Suprapubic skin (tissue), 4 donors: Measurements from ENCODE around the gene FEZ2. TPM values are rescaled to one million over a fixed set of nuclear protein-coding genes. Genes with fewer than 3 reads are reported as not detected.
"Not testable (repeated sequence)": the region's sequence is repeated elsewhere in the genome, so short reads cannot be mapped to it uniquely, and the experiment has no call there.

Experiments used
- DNase-seq, 2 donors: peaks; one replicate each; pipeline ENCODE4 v3.0.0-alpha.2; 2019; ENCODE audit warnings: low spot score in 2 of 2
- H3K27ac ChIP-seq: fragments of 200-600 bp; sonication (generic); one replicate; pipeline ENCODE4 v1.5.1; 2019
- H3K27me3 ChIP-seq: fragments of 200-600 bp; sonication (generic); one replicate; pipeline ENCODE4 v1.5.1; 2019
- H3K36me3 ChIP-seq: fragments of 200-600 bp; sonication (generic); one replicate; pipeline ENCODE4 v1.5.1; 2019
- H3K4me1 ChIP-seq: fragments of 200-600 bp; sonication (generic); one replicate; pipeline ENCODE4 v1.5.1; 2019
- H3K4me3 ChIP-seq: fragments of 200-600 bp; sonication (generic); one replicate; pipeline ENCODE4 v1.5.1; 2019; ENCODE audit warnings: mild to moderate bottlenecking
- H3K9me3 ChIP-seq: fragments of 200-600 bp; sonication (generic); one replicate; pipeline ENCODE4 v1.5.1; 2019
- EP300 ChIP-seq: sonication (generic); formaldehyde crosslinking; IDR thresholded peaks from one replicate; pipeline ENCODE4 v1.6.1; 2017; ENCODE audit warnings: antibody characterized with exemption
- POLR2A ChIP-seq, 2 donors: fragments of 450-650 bp; IDR thresholded peaks; one replicate each; pipeline ENCODE4 v1.6.1; 2017; ENCODE audit warnings: antibody characterized with exemption in 2 of 2, mild to moderate bottlenecking in 2 of 2, moderate library complexity in 2 of 2
- POLR2AphosphoS5 ChIP-seq, 3 donors: sonication (generic); formaldehyde crosslinking; IDR thresholded peaks; one replicate each; pipeline ENCODE4 v1.6.1; 2017; ENCODE audit warnings: antibody characterized with exemption in 3 of 3
- WGBS: methylation state at CpG from one replicate; pipeline ENCODE4 v1.1.5; 2018; 5-methylcytosine and 5-hydroxymethylcytosine counted together
- total RNA-seq, 4 donors: library from RNA; depleted of rRNA; stranded (reverse); fragments of >200 nt; gene quantifications; one replicate each; pipeline ENCODE4 v1.1.0, GENCODE V29; 2016
- TF ChIP-seq, protein P1 (sequence below), 2 donors: fragments of 200-600 bp in 1 of 2; fragments of 450-650 bp in 1 of 2; sonication (generic) in 1 of 2; IDR thresholded peaks; one replicate each; pipeline ENCODE4 v1.5.1; 2016 to 2019; ENCODE audit warnings: antibody characterized with exemption in 2 of 2, mild to moderate bottlenecking in 1 of 2, moderate library complexity in 1 of 2

The FEZ2 gene
- total RNA-seq, 4 donors from 2014 or later = 15.2 to 25.1 (median 17.7) TPM

GRCh38 chr2:36611316-36611990 lies 13.5 kb upstream of the FEZ2 start:
- Histone ChIP-seq H3K9me3 (no peaks in the 10 kb centered on the region), H3K36me3 (no peaks in the 10 kb centered on the region), H3K4me1 (peaks cover 4% of the 10 kb centered on the region), H3K27me3 (no peaks in the 10 kb centered on the region), H3K4me3 (no peak overlapping the region), H3K27ac (no peak overlapping the region)
- WGBS = 87% methylated on average over 5 of the region's 5 CpGs
- TF ChIP-seq EP300 (no peak), POLR2AphosphoS5 (IDR thresholded peaks at IDR 0.05) (no peak), POLR2A (IDR thresholded peaks at IDR 0.05) (no peak)
- TF ChIP-seq, protein P1, sequence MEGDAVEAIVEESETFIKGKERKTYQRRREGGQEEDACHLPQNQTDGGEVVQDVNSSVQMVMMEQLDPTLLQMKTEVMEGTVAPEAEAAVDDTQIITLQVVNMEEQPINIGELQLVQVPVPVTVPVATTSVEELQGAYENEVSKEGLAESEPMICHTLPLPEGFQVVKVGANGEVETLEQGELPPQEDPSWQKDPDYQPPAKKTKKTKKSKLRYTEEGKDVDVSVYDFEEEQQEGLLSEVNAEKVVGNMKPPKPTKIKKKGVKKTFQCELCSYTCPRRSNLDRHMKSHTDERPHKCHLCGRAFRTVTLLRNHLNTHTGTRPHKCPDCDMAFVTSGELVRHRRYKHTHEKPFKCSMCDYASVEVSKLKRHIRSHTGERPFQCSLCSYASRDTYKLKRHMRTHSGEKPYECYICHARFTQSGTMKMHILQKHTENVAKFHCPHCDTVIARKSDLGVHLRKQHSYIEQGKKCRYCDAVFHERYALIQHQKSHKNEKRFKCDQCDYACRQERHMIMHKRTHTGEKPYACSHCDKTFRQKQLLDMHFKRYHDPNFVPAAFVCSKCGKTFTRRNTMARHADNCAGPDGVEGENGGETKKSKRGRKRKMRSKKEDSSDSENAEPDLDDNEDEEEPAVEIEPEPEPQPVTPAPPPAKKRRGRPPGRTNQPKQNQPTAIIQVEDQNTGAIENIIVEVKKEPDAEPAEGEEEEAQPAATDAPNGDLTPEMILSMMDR (IDR thresholded peaks at IDR 0.05) = no peak
- DNase-seq = no peak

DNA sequence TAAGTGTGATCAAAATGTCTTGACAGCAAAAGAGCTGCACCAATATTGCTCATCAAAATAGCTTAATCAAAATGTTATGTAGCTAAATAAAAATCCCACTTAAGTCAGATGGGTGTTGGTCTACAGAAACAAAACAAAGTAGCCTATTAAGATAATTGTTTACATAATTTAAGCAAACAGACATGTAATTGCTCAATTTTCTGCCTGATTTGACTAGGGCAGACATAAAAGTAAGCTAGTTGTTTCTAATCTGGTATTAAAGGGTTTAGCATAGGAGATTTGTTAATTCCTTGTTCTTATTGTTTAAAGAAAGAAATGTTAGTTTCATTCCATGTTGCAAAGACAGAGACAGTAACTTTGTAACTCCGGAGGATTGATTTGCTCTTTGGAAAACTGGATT lies 11.5 kb upstream of the FEZ2 start:
- no peaks in the 10 kb centered on the region for H3K9me3 ChIP-seq
- H3K4me1 ChIP-seq = no peaks in the 10 kb centered on the region
- H3K4me3 ChIP-seq = no peak overlapping the region
- no peak for DNase-seq
- no peaks in the 10 kb centered on the region for H3K27me3 ChIP-seq
- TF ChIP-seq POLR2AphosphoS5 (IDR thresholded peaks at IDR 0.05) (no peak), EP300 (no peak)
- no peaks in the 10 kb centered on the region for H3K36me3 ChIP-seq
- 55% methylated on average over 1 of the region's 1 CpG for WGBS
- H3K27ac ChIP-seq = no peak overlapping the region

DNA sequence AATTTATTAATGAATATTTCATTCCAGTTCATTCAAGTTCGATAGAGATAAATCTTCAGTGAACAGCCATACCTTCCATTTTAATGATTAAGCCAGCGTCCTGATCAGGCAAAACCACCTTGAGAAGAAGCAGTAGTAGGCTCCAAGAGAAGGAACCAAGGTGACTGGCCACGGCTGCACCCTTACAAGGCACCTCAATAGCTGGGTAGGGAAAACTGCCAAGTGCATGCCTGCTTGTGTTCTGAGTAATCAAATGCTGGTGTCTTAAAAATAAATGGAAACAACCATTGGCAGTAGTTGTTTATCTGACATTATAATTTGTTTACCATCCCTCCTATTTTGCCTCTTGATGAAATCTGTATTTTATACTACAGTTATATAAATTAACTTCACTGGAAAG lies 10.0 kb upstream of the FEZ2 start:
- no peak overlapping the region for H3K27ac ChIP-seq
- H3K4me1 ChIP-seq = no peaks in the 10 kb centered on the region
- 80% methylated on average over 3 of the region's 3 CpGs for WGBS
- no peak for TF ChIP-seq POLR2A (IDR thresholded peaks at IDR 0.05)
- no peak for TF ChIP-seq EP300
- TF ChIP-seq, protein P1 (IDR thresholded peaks at IDR 0.05) = no peak
- TF ChIP-seq POLR2AphosphoS5 (IDR thresholded peaks at IDR 0.05) = no peak
- no peak for DNase-seq
- no peaks in the 10 kb centered on the region for H3K27me3 ChIP-seq
- no peaks in the 10 kb centered on the region for H3K9me3 ChIP-seq
- no peaks in the 10 kb centered on the region for H3K36me3 ChIP-seq
- no peak overlapping the region for H3K4me3 ChIP-seq

GRCh38 chr2:36606925-36607324 lies 9.0 kb upstream of the FEZ2 start:
- WGBS = 90% methylated on average over 3 of the region's 3 CpGs
- no peaks in the 10 kb centered on the region for H3K4me1 ChIP-seq
- DNase-seq = no peak
- H3K36me3 ChIP-seq = no peaks in the 10 kb centered on the region
- H3K27ac ChIP-seq = no peak overlapping the region
- no peak overlapping the region for H3K4me3 ChIP-seq
- no peaks in the 10 kb centered on the region for H3K27me3 ChIP-seq
- TF ChIP-seq POLR2A (IDR thresholded peaks at IDR 0.05) = no peak
- no peak for TF ChIP-seq POLR2AphosphoS5 (IDR thresholded peaks at IDR 0.05)
- TF ChIP-seq, protein P1 (IDR thresholded peaks at IDR 0.05) = no peak
- TF ChIP-seq EP300 = no peak
- no peaks in the 10 kb centered on the region for H3K9me3 ChIP-seq

- Histone ChIP-seq H3K9me3 (no peaks in the 10 kb centered on the region), H3K36me3 (no peaks in the 10 kb centered on the region), H3K27me3 (no peaks in the 10 kb centered on the region), H3K4me1 (no peaks in the 10 kb centered on the region), H3K4me3 (no peak overlapping the region), H3K27ac (no peak overlapping the region)
- TF ChIP-seq, protein P1 (IDR thresholded peaks at IDR 0.05) = no peak
- no peak for TF ChIP-seq EP300
- no peak for TF ChIP-seq POLR2AphosphoS5 (IDR thresholded peaks at IDR 0.05)
- DNase-seq = no peak
Measured at GRCh38 chr2:36605273-36605672, 7.3 kb upstream of the FEZ2 start.

- 96% methylated on average over 5 of the region's 5 CpGs for WGBS
- H3K4me3 ChIP-seq, H3K27ac ChIP-seq, H3K36me3 ChIP-seq, H3K4me1 ChIP-seq, DNase-seq, H3K9me3 ChIP-seq, H3K27me3 ChIP-seq: not testable (repeated sequence)
Measured at GRCh38 chr2:36603629-36604028, 5.7 kb upstream of the FEZ2 start.
